AG09319 (cell line): Measurements from ENCODE around the gene PRPH.
"Not testable (repeated sequence)": the region's sequence is repeated elsewhere in the genome, so short reads cannot be mapped to it uniquely, and the experiment has no call there.

Experiments used
- DNase-seq: peaks from one replicate; pipeline ENCODE4 v3.0.0-alpha.2; 2010; ENCODE audit warnings: low read depth; ENCODE audit errors: extremely low read depth
- TF ChIP-seq, protein P1 (sequence below): IDR thresholded peaks from 2 replicates; pipeline ENCODE4 v1.5.1; 2011; ENCODE audit warnings: low read depth, mild to moderate bottlenecking, inconsistent platforms, low read length, moderate library complexity

The PRPH gene

DNA sequence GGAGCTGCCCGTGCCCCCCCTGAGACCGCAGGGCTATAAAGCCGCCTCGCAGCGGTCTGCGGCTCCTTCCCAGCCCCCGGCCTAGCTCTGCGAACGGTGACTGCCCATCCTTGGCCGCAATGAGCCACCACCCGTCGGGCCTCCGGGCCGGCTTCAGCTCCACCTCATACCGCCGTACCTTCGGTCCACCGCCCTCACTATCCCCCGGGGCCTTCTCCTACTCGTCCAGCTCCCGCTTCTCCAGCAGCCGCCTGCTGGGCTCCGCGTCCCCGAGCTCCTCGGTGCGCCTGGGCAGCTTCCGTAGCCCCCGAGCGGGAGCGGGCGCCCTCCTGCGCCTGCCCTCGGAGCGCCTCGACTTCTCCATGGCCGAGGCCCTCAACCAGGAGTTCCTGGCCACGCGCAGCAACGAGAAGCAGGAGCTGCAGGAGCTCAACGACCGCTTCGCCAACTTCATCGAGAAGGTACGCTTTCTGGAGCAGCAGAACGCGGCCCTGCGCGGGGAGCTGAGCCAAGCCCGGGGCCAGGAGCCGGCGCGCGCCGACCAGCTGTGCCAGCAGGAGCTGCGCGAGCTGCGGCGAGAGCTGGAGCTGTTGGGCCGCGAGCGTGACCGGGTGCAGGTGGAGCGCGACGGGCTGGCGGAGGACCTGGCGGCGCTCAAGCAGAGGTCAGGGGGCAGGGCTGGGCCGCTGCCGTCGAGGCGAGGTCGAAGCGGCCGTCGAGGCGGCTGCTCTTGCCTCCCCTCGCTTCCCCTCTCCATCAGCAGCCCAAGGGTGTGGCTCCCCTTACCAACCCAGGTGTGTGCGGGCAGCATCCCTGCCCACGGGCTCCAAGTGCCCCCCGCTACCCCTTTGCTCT, at the start of gene PRPH:
Gene PRPH, plus strand, starts transcription at position 66 of the 855 bp plus-strand sequence. Its CDS starts 54 bp downstream, at position 120.
- DNase-seq, result no peak
- TF ChIP-seq, protein P1, sequence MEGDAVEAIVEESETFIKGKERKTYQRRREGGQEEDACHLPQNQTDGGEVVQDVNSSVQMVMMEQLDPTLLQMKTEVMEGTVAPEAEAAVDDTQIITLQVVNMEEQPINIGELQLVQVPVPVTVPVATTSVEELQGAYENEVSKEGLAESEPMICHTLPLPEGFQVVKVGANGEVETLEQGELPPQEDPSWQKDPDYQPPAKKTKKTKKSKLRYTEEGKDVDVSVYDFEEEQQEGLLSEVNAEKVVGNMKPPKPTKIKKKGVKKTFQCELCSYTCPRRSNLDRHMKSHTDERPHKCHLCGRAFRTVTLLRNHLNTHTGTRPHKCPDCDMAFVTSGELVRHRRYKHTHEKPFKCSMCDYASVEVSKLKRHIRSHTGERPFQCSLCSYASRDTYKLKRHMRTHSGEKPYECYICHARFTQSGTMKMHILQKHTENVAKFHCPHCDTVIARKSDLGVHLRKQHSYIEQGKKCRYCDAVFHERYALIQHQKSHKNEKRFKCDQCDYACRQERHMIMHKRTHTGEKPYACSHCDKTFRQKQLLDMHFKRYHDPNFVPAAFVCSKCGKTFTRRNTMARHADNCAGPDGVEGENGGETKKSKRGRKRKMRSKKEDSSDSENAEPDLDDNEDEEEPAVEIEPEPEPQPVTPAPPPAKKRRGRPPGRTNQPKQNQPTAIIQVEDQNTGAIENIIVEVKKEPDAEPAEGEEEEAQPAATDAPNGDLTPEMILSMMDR, result no peak

DNA sequence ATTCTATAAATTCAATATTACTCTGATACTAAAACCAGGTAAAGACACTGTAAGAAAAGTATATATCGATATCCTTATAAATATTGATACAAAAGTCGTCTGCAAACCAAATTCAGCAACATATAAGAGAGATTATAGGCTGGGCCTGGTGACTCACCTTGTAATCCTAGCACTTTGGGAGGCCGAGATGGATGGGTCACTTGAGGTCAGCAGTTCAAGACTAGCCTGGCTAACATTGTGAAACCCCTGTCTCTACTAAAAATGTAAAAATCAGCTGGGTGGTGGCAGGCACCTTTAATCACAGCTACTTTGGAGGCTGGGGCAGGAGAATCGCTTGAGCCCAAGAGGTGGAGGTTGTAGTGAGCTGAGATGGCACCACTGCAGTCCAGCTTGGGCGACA, 43.6 kb upstream of the PRPH start:
- TF ChIP-seq, protein P1, result no peak
- no peak for DNase-seq

DNA sequence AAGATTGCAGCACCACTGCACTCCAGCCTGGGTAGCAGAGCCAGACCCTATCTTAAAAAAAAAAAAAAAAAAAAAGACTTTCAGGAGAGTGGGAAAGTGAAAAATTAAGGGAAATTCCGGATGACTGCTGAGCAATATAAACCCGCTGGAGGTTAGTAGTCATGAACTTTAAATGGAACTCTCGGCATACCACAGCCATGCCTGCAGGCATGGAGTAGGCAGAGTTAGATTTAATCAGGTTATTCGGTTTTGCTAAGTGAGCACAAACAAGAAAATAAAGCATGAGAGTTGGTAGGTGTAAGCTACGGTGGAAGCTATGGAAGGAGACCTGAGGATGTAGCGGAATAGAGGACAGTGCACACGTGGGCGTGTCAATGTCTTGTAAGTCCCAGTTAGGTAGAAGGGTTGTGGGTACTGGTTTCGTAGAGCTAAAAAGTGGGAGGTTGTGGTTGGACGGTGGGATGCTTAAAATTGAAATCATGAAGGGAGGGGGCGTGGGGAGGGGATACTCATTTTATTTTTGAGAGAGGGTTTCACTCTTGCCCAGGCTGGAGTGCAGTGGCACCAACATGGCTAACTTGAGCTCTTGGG, 41.8 kb upstream of the PRPH start:
- DNase-seq, result no peak
- TF ChIP-seq, protein P1, result no peak

DNA sequence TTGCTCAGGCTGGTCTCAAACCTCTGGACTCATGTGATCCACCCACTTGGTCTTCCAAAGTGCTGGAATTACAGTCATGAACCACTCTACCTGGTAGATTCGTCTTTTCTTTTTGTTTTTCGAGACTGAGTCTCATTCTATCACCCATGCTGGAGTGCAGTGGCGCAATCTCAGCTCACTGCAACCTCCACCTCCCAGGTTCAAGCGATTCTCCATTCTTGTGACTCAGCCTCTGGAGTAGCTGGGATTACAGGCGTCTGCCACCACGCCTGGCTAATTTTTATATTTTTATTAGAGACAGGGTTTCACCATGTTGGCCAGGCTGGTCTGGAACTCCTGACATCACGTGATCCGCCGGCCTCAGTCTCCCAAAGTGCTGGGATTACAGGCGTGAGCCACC, 39.5 kb upstream of the PRPH start:
- not testable (repeated sequence) for DNase-seq

DNA sequence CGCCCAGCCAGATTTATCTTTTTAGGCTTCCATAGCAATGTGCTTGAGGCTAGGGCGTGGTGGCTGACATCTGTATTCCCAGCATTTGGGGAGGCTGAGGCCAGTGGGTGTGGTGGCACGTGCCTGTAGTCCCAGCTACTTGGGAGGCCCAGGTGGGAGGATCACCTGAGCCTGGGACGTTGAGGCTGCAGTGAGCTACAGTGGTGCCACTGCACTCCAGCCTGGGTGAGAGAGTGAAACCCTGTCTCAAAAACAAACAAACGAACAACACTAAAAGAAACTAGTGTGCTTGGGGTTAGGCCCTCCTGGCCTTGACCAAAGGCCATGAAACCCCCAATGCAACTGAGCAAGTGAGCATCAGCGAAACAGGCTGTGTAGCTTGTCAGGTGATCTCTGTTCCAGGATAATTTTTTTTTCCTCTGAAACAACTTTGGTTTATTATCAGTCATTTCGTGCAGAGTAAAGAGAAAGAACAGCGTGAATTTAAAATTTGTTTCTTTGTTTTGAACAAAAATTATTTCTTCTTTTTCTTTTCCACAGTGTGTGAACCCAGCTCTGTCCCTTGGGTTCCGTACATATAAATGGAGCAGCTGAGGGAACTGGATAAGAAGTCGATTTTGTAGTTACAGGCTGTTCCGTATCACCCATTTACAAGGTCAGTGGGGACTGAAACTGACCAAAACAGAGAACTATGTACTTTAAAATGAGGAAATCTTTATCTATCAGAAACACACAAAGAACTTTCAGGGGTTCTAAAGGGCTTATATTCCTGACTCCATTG, 38.9 kb upstream of the PRPH start:
- no peak for DNase-seq
- TF ChIP-seq, protein P1, result no peak

DNA sequence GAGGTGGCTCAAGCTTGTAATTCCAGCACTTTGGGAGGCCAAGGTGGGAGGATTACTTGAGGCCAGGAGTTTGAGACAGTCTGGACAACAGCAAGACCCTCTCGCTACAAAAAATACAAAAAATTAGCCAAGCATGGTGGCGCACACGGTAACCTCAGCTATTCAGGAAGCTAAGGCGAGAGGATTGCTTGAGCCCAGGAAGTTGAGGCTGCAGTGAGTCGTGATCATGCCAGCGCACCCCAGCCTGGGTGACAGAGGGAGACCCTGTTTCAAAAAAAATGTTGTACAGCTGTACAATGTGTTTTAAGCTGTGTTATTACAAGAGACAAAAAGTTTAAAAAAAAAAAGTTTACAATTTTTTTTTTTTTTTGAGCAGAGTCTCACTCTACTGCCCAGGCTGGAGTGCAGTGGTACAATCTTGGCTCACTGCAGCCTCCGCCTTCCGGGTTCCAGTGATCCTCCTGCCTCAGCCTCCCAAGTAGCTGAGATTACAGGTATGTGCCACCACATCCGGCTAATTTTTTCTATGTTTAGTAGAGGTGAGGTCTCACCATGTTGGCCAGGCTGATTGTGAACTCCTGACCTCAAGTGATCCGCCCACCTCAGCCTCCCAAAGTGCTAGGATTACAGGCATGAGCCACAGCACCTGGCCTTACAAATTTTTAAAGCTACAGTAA, 37.3 kb upstream of the PRPH start:
- DNase-seq, result not testable (repeated sequence)

DNA sequence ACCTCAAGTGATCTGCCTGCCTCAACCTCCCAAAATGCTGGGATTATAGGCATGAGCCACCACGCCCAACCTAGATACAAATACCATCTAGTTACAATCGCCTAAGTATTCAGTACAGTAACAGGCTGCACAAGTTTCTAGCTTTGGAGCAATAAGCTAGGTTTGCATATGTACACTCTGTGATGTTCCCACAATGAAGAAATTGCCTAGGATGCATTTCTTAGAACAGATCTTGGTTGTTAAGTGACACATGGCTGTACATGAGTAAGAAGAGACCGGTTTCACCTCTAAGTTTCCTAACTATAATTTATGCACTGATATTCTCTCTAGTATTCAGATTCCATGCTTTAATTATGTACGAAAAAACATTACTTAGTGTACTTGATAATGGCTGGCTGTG, 35.5 kb upstream of the PRPH start:
- no peak for DNase-seq

More for the DNA sequence above, 35.5 kb upstream of the PRPH start:
- TF ChIP-seq, protein P1, result no peak
